H9 (cell line): ENCODE data around the gene CDC26. TPM values are rescaled to one million over a fixed set of nuclear protein-coding genes. Genes with fewer than 3 reads are reported as not detected.

Source experiments
- DNase-seq: peaks from one replicate; pipeline ENCODE4 v3.0.0-alpha.2; 2017
- H2AFZ ChIP-seq: one replicate; pipeline ENCODE4 v1.6.1; 2013; ENCODE audit warnings: mild to moderate bottlenecking, low read length, control low read depth, moderate library complexity
- H2AK5ac ChIP-seq: 2 replicates; pipeline ENCODE4 v1.6.1; 2013; ENCODE audit warnings: low read length, control low read depth, mixed read lengths; ENCODE audit not compliant: insufficient read length
- H2BK120ac ChIP-seq: one replicate; pipeline ENCODE4 v1.6.1; 2013; ENCODE audit warnings: low read depth, mild to moderate bottlenecking, low read length, control low read depth, inconsistent platforms; ENCODE audit not compliant: poor library complexity, severe bottlenecking
- H2BK12ac ChIP-seq: 2 replicates; pipeline ENCODE4 v1.6.1; 2013; ENCODE audit warnings: low read length, control low read depth, mixed read lengths, low read depth; ENCODE audit not compliant: insufficient read length
- H2BK15ac ChIP-seq: 2 replicates; pipeline ENCODE4 v1.6.1; 2013; ENCODE audit warnings: low read depth, low read length, control low read depth
- H2BK20ac ChIP-seq: one replicate; pipeline ENCODE4 v1.6.1; 2013; ENCODE audit warnings: low read depth, mild to moderate bottlenecking, low read length, control low read depth, inconsistent platforms; ENCODE audit not compliant: poor library complexity, severe bottlenecking
- H2BK5ac ChIP-seq: 2 replicates; pipeline ENCODE4 v1.6.1; 2013; ENCODE audit warnings: low read length, control low read depth, mixed read lengths; ENCODE audit not compliant: insufficient read length
- H3K14ac ChIP-seq: 2 replicates; pipeline ENCODE4 v1.6.1; 2013; ENCODE audit warnings: low read length, control low read depth; ENCODE audit not compliant: insufficient read depth
- H3K18ac ChIP-seq: 2 replicates; pipeline ENCODE4 v1.6.1; 2013; ENCODE audit warnings: low read depth, mild to moderate bottlenecking, mixed read lengths, low read length, control low read depth; ENCODE audit not compliant: insufficient read length
- H3K23ac ChIP-seq: 2 replicates; pipeline ENCODE4 v1.6.1; 2013; ENCODE audit warnings: low read length, control low read depth, mixed read lengths, low read depth; ENCODE audit not compliant: insufficient read length
- H3K23me2 ChIP-seq: 2 replicates; pipeline ENCODE4 v1.6.1; 2013; ENCODE audit warnings: low read depth, mild to moderate bottlenecking, mixed read lengths, low read length, control low read depth; ENCODE audit not compliant: insufficient read length, poor library complexity, severe bottlenecking
- H3K27ac ChIP-seq: 2 replicates; pipeline ENCODE4 v1.5.1; 2013; ENCODE audit warnings: low read length, control low read depth, mixed read lengths, low read depth; ENCODE audit not compliant: insufficient read length
- H3K27me3 ChIP-seq: 2 replicates; pipeline ENCODE4 v1.6.1; 2013; ENCODE audit warnings: low read length, control low read depth, inconsistent platforms; ENCODE audit not compliant: insufficient read depth
- H3K4ac ChIP-seq: 2 replicates; pipeline ENCODE4 v1.6.1; 2013; ENCODE audit warnings: low read depth, mild to moderate bottlenecking, control low read depth, inconsistent platforms, low read length, moderate library complexity
- H3K4me1 ChIP-seq: 2 replicates; pipeline ENCODE4 v1.6.1; 2013; ENCODE audit warnings: low read length, control low read depth, inconsistent platforms; ENCODE audit not compliant: insufficient read depth
- H3K4me2 ChIP-seq: 2 replicates; pipeline ENCODE4 v1.6.1; 2013; ENCODE audit warnings: low read length, control low read depth, mixed read lengths; ENCODE audit not compliant: insufficient read length, insufficient read depth
- H3K56ac ChIP-seq: 2 replicates; pipeline ENCODE4 v1.6.1; 2013; ENCODE audit warnings: low read depth, mild to moderate bottlenecking, mixed read lengths, low read length, control low read depth; ENCODE audit not compliant: insufficient read length
- H3K79me1 ChIP-seq: 2 replicates; pipeline ENCODE4 v1.6.1; 2013; ENCODE audit warnings: low read depth, mild to moderate bottlenecking, moderate library complexity, low read length, control low read depth, inconsistent platforms; ENCODE audit not compliant: insufficient read depth, poor library complexity, severe bottlenecking
- H3K79me2 ChIP-seq: 2 replicates; pipeline ENCODE4 v1.6.1; 2013; ENCODE audit warnings: low read length, control low read depth, inconsistent platforms; ENCODE audit not compliant: insufficient read depth
- H3K9ac ChIP-seq: 2 replicates; pipeline ENCODE4 v1.6.1; 2013; ENCODE audit warnings: low read length, control low read depth, mixed read lengths; ENCODE audit not compliant: insufficient read length; ENCODE audit errors: extremely low read depth
- H3K9me3 ChIP-seq: one replicate; pipeline ENCODE4 v1.6.1; 2013; ENCODE audit warnings: low read depth, low read length, inconsistent platforms; ENCODE audit not compliant: control insufficient read depth
- H3T11ph ChIP-seq: one replicate; pipeline ENCODE4 v1.6.1; 2013; ENCODE audit warnings: mild to moderate bottlenecking, low read length, control low read depth, inconsistent platforms
- H4K20me1 ChIP-seq: one replicate; pipeline ENCODE4 v1.6.1; 2013; ENCODE audit not compliant: control insufficient read depth, insufficient read length, insufficient read depth
- H4K5ac ChIP-seq: 2 replicates; pipeline ENCODE4 v1.6.1; 2013; ENCODE audit warnings: low read depth, mild to moderate bottlenecking, mixed read lengths, low read length, control low read depth; ENCODE audit not compliant: insufficient read length
- H4K8ac ChIP-seq: replicated peaks from 2 replicates; pipeline ENCODE4 v1.6.1; 2013; ENCODE audit warnings: low read length, control low read depth, mixed read lengths, low read depth; ENCODE audit not compliant: insufficient read length
- H4K91ac ChIP-seq: 2 replicates; pipeline ENCODE4 v1.6.1; 2013; ENCODE audit warnings: low read depth, mild to moderate bottlenecking, moderate library complexity, mixed read lengths, low read length, control low read depth; ENCODE audit not compliant: insufficient read length
- H3K27ac Mint-ChIP-seq, 3 experiments: 2 replicates in 2 of 3; 3 replicates in 1 of 3; pipeline ENCODE4 v1.8.0; 2020 to 2021; ENCODE audit warnings: mixed read lengths in 3 of 3, mild to moderate bottlenecking in 1 of 3, moderate library complexity in 1 of 3
- H3K27me3 Mint-ChIP-seq: 2 replicates; pipeline ENCODE4 v1.8.0; 2021; ENCODE audit warnings: low read depth, mild to moderate bottlenecking, moderate library complexity, mixed read lengths
- H3K36me3 Mint-ChIP-seq, 3 experiments: 2 replicates in 2 of 3; 3 replicates in 1 of 3; pipeline ENCODE4 v1.8.0; 2020 to 2021; ENCODE audit warnings: low read depth in 3 of 3, mixed read lengths in 3 of 3; ENCODE audit not compliant: insufficient read depth in 1 of 3
- H3K4me1 Mint-ChIP-seq, 2 experiments: 2 replicates each; pipeline ENCODE4 v1.8.0; 2020; ENCODE audit warnings: mixed read lengths in 2 of 2
- H3K4me3 Mint-ChIP-seq, 2 experiments: 2 replicates in 1 of 2; 3 replicates in 1 of 2; pipeline ENCODE4 v1.8.0; 2020 to 2021; ENCODE audit warnings: mild to moderate bottlenecking in 2 of 2, mixed read lengths in 2 of 2, moderate library complexity in 1 of 2
- H3K9me3 Mint-ChIP-seq, 2 experiments: 2 replicates in 1 of 2; 3 replicates in 1 of 2; pipeline ENCODE4 v1.8.0; 2020; ENCODE audit warnings: mild to moderate bottlenecking in 2 of 2, mixed read lengths in 2 of 2, moderate library complexity in 1 of 2
- WGBS: extraction: QIAGEN DNeasy Blood & Tissue Kit; methylation state at CpG from one replicate; pipeline ENCODE4 v1.1.7; 2013; ENCODE audit warnings: missing lambda C conversion rate, low lambda C conversion rate, mixed read lengths; ENCODE audit not compliant: insufficient read length; ENCODE audit errors: extremely low coverage; 5-methylcytosine and 5-hydroxymethylcytosine counted together
- total RNA-seq: library from RNA; stranded (reverse); gene quantifications from 2 replicates; pipeline ENCODE4 v1.2.1, GENCODE V29; 2021
- TF ChIP-seq, protein P1 (sequence below): fragments of 200-600 bp; sonication (generic); conservative IDR thresholded peaks from 3 replicates; pipeline ENCODE4 v1.8.0; 2021; ENCODE audit warnings: antibody characterized with exemption, mild to moderate bottlenecking

CDC26 gene
- total RNA-seq, 1 experiment from 2014 or later, result 38.6 TPM

DNA sequence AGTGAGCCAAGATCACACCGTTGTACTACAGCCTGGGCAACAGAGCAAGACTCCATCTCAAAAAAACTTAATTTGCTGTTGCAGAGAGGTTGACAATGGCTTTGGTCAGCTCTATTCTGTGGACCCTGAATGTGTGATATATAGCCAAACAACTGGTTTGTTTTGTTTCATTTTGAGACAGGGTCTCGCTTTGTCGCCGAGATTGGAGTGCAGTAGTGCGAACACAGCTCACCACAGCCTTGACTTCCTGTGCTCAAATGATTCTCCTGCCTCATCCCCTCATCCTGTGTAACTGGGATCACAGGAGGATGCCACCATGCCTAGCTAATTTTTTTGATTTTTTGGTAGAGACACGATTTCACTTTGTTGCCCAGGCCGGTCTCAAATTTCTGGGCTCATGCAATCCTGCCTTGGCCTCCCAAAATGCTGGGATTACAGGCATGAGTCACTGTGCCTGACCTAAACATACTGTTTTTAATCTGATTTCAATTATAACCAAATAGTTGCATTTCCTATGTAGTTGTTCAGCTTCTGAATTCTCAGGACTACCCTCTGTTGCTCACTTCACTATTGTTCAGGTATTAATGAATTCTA is 18.0 kb upstream of the CDC26 start:
- no peak overlapping the region for H3K27ac Mint-ChIP-seq
- no CpG with 5 or more reads among the region's 7 CpGs for WGBS
- DNase-seq, result no peak

More for the DNA sequence above, 18.0 kb upstream of the CDC26 start:
- H4K20me1 ChIP-seq, result no peaks in the 10 kb centered on the region
- no peaks in the 10 kb centered on the region for H3K79me1 ChIP-seq
- H2BK12ac ChIP-seq, result no peak overlapping the region
- H2BK15ac ChIP-seq, result no peak overlapping the region
- no peaks in the 10 kb centered on the region for H3K4me1 Mint-ChIP-seq
- H4K91ac ChIP-seq, result no peak overlapping the region
- H3K9ac ChIP-seq, result no peak overlapping the region
- no peak overlapping the region for H2BK20ac ChIP-seq
- H3K23me2 ChIP-seq, result no peaks in the 10 kb centered on the region
- TF ChIP-seq, protein P1, sequence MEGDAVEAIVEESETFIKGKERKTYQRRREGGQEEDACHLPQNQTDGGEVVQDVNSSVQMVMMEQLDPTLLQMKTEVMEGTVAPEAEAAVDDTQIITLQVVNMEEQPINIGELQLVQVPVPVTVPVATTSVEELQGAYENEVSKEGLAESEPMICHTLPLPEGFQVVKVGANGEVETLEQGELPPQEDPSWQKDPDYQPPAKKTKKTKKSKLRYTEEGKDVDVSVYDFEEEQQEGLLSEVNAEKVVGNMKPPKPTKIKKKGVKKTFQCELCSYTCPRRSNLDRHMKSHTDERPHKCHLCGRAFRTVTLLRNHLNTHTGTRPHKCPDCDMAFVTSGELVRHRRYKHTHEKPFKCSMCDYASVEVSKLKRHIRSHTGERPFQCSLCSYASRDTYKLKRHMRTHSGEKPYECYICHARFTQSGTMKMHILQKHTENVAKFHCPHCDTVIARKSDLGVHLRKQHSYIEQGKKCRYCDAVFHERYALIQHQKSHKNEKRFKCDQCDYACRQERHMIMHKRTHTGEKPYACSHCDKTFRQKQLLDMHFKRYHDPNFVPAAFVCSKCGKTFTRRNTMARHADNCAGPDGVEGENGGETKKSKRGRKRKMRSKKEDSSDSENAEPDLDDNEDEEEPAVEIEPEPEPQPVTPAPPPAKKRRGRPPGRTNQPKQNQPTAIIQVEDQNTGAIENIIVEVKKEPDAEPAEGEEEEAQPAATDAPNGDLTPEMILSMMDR, result no peak
- no peak overlapping the region for H3K27ac ChIP-seq
- peaks cover 18 to 51% (median 45%) of the 10 kb centered on the region in 3 experiments; a peak in 6 of 7 replicates for H3K36me3 Mint-ChIP-seq
- no peak overlapping the region for H3K18ac ChIP-seq
- no peak overlapping the region for H3K4me2 ChIP-seq
- no peaks in the 10 kb centered on the region for H3K27me3 ChIP-seq
- H3K27me3 Mint-ChIP-seq, result no peaks in the 10 kb centered on the region; the same call in 1 of the 2 replicates
- H4K5ac ChIP-seq, result no peak overlapping the region
- H2AFZ ChIP-seq, result no peak overlapping the region
- no peaks in the 10 kb centered on the region for H3K4me1 ChIP-seq
- no peak overlapping the region for H3K23ac ChIP-seq
- H3K79me2 ChIP-seq, result no peaks in the 10 kb centered on the region
- H3K14ac ChIP-seq, result no peak overlapping the region
- H3K56ac ChIP-seq, result no peak overlapping the region
- no peak overlapping the region for H2AK5ac ChIP-seq
- no peak overlapping the region for H4K8ac ChIP-seq
- H2BK120ac ChIP-seq, result no peak overlapping the region
- no peak overlapping the region for H3T11ph ChIP-seq
- no peak overlapping the region for H3K4me3 Mint-ChIP-seq
- H2BK5ac ChIP-seq, result no peak overlapping the region
- no peaks in the 10 kb centered on the region for H3K9me3 Mint-ChIP-seq
- H3K4ac ChIP-seq, result no peak overlapping the region
- no peaks in the 10 kb centered on the region for H3K9me3 ChIP-seq
